ENCODE results near the gene ZBTB7B. TPM values are rescaled to one million over a fixed set of nuclear protein-coding genes. Genes with fewer than 3 reads are reported as not detected.
A peak's percentile ranks its signal among the peaks of the same experiment; 100 is the strongest.
"Not testable (repeated sequence)": the region's sequence is repeated elsewhere in the genome, so short reads cannot be mapped to it uniquely, and the experiment has no call there.

ZBTB7B gene
- total RNA-seq, 2 experiments from 2014 or later = 124 to 125 TPM

DNA sequence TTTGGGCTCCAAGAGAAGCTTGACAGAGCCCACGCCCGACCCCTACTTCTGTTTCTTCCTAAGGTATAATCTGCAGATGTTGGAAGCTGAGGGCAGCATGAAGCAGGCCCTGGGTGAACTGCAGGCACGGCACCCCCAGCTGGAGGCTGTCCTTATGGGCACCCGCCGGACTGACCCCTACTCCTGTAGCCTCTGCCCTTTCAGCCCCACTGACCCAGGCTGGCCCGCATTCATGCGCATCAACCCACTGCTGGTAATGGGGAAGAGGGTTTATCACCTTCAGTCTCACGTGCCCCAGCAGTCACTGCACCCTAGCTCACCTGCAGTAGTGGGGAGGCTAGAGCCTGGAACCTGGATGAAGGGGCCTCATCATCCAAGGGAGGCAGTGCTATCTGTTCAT is 12.3 kb upstream of the ZBTB7B start:
- peaks cover 14% of the 10 kb centered on the region for H3K4me1 Mint-ChIP-seq (ENCODE audit: low read depth)
- no peaks in the 10 kb centered on the region for H3K27me3 Mint-ChIP-seq
- no peak overlapping the region for H3K4me3 Mint-ChIP-seq
- no peak overlapping the region for H3K27ac Mint-ChIP-seq
- ChIA-PET CTCF (interaction anchor here (0.6 to 1.2 kb wide), 2 partner anchors 71 to 177 kb away, joined by 3 to 5 read pairs; no protein-coding TSS in a partner anchor), POLR2A (no interaction called here)
- H3K36me3 Mint-ChIP-seq = peaks cover 25% of the 10 kb centered on the region
- DNase-seq = no peak
- intact Hi-C loops (cut with micrococcal nuclease) = no loop called here
- H3K9me3 Mint-ChIP-seq = no peaks in the 10 kb centered on the region

DNA sequence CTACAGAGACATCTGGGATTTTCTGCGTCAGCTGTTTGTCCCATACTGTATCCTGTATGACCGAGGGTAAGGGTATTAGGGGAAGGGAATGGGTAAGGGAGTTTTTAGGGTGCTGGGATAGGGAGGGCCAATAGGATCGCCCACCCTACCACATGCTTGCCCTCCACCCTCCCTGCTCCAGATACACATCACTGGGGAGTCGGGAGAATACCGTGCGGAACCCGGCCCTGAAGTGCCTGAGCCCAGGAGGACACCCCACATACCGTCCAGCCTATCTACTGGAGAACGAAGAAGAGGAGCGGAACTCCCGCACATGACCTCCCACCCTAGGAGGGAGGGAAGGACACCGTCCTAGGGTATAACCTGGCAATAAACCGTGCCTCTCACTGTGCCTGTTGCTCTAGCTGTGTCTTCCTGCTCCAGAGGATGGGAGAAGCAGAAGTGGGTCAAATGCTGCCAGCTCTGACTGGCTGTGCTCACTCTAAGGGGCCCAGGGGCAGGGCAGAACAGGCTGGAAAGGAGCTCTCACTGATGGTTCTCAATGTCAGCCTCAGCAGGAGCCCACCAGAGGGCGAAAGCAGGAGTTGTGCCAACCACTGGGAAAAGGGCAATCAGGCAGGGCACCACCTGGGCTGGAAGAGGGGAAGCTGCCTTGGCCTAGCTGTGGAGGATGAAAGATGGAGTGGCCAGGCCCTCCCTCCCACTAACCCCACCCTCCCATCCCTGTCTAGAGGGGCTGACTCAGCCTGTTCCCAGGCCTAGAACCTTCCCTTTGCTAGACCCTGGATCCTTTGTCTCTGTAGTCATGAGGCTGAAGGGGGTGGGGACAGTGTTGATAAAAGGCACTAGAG is 9.7 kb upstream of the ZBTB7B start:
- peaks cover 23% of the 10 kb centered on the region for H3K36me3 Mint-ChIP-seq
- no peaks in the 10 kb centered on the region for H3K27me3 Mint-ChIP-seq
- POLR2A ChIA-PET = interaction anchor here (0.6 to 5.0 kb wide), 8 partner anchors 8 to 23 kb away, joined by 3 to 19 read pairs (median 4); partner anchors contain the start of genes CKS1B and FLAD1
- H3K27ac Mint-ChIP-seq = no peak overlapping the region
- peaks cover 21% of the 10 kb centered on the region for H3K4me1 Mint-ChIP-seq (ENCODE audit: low read depth)
- intact Hi-C loops (cut with micrococcal nuclease) = no loop called here
- CTCF ChIA-PET = interaction anchor here (1.1 to 9.4 kb wide), 4 partner anchors 9 to 92 kb away, joined by 3 to 144 read pairs (median 4); partner anchors contain the start of genes FLAD1 and PBXIP1
- no peaks in the 10 kb centered on the region for H3K9me3 Mint-ChIP-seq
- no peak overlapping the region for H3K4me3 Mint-ChIP-seq
- no peak for DNase-seq

DNA sequence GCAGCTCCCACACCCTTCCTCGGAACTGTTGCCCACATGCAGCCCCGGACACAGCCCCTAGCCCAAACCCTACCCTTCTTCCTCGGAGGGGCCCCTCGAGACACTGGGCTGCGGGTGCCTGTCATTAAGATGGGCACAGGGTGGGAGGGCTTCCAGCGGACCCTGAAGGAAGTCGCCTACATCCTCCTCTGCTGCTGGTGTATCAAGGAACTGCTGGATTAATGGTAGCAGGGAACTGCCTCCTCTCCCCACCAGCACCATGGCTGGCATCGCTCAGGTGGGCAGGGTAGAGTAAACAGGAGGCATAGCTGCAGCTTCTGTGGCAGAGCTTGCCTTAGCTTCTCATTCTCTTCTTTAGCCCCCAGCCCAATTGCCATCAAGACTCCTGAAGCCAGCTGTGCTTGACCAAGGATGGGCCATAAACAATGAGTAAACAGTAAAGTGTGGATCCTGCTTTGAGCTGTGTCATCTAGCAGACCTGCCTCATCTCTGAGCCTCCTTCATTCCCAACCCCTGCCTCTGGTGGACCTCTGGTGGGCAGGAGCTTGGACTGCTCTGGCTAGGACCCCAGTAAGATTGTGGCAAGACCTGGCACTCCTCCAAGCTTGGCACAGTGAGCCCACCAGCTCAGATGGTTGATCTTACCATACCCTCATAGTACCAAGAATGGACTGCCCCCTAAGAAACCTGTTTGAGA is 8.9 kb upstream of the ZBTB7B start, which contains the start of gene LENEP:
Gene LENEP, plus strand, starts transcription at position 15 of the 697 bp plus-strand sequence. Its CDS starts 22 bp downstream, at position 37.
- H3K36me3 Mint-ChIP-seq = peaks cover 17% of the 10 kb centered on the region
- CTCF ChIA-PET = interaction anchor here (1.1 to 9.4 kb wide), 6 partner anchors 10 to 91 kb away, joined by 3 to 144 read pairs (median 6); partner anchors contain the start of genes FLAD1 and PBXIP1
- no peaks in the 10 kb centered on the region for H3K9me3 Mint-ChIP-seq
- peaks cover 19% of the 10 kb centered on the region for H3K4me1 Mint-ChIP-seq (ENCODE audit: low read depth)
- H3K27ac Mint-ChIP-seq = no peak within 1 kb of the TSS
- intact Hi-C loops (cut with micrococcal nuclease) = no loop called here
- no peak for DNase-seq
- no peaks in the 10 kb centered on the region for H3K27me3 Mint-ChIP-seq
- H3K4me3 Mint-ChIP-seq = no peak within 1 kb of the TSS
- POLR2A ChIA-PET = interaction anchor here (0.6 to 5.0 kb wide), 8 partner anchors 9 to 644 kb away, joined by 3 to 19 read pairs (median 4); partner anchors contain the start of genes CKS1B, FLAD1 and PBXIP1

DNA sequence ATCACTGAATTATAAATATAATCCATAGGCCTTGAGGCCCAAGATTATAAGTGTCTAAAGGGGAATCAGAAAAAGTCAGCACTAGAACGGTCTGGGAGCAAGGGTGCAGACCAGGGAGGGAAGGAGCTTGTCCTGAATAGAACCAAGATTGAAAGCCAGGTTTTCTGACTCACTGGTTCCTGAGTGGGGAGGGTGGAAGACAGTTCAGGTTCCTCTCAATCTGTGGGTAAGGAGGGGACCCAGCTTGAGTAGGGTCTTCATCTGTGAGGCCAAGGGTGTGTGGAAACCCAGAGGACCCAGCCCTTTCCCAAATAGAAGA is 8.4 kb upstream of the ZBTB7B start:
- POLR2A ChIA-PET = interaction anchor here (0.6 to 5.0 kb wide), 8 partner anchors 10 to 643 kb away, joined by 3 to 19 read pairs (median 4); partner anchors contain the start of genes CKS1B, FLAD1 and PBXIP1
- H3K4me3 Mint-ChIP-seq = no peak overlapping the region
- no peak for DNase-seq
- CTCF ChIA-PET = interaction anchor here (0.9 to 9.4 kb wide), 6 partner anchors 11 to 91 kb away, joined by 3 to 144 read pairs (median 6); partner anchors contain the start of genes FLAD1 and PBXIP1
- H3K27ac Mint-ChIP-seq = no peak overlapping the region
- no peaks in the 10 kb centered on the region for H3K27me3 Mint-ChIP-seq
- peaks cover 12% of the 10 kb centered on the region for H3K36me3 Mint-ChIP-seq
- H3K9me3 Mint-ChIP-seq = no peaks in the 10 kb centered on the region
- intact Hi-C loops (cut with micrococcal nuclease) = no loop called here
- peaks cover 19% of the 10 kb centered on the region for H3K4me1 Mint-ChIP-seq (ENCODE audit: low read depth)

DNA sequence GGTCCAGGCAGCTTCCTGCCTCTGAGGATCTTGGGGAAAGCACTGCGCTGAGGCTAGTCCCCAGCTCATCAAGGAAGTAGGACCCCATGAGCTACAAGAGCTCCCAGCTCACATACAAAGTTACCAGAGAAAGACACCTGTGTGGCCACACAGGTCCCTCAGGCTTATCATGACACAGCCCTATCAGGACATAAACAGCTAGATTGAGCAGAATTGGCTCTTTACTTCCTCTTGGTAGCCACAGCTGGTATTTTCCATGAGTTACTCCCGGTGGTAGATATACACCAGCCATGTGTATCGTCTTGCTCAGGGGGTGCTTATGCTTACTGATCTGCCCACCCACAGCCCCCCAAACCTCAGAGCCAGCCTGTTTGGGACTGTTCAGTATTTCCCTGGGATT is 8.0 kb upstream of the ZBTB7B start:
- no peak for DNase-seq
- ChIA-PET CTCF (interaction anchor here (0.9 to 9.4 kb wide), 5 partner anchors 11 to 67 kb away, joined by 3 to 144 read pairs (median 7); partner anchors contain the start of genes FLAD1 and PBXIP1), POLR2A (interaction anchor here (0.6 to 5.0 kb wide), 7 partner anchors 10 to 643 kb away, joined by 3 to 19 read pairs (median 4); partner anchors contain the start of genes CKS1B, FLAD1 and PBXIP1)
- Mint-ChIP-seq H3K27ac (no peak overlapping the region), H3K4me3 (no peak overlapping the region), H3K9me3 (no peaks in the 10 kb centered on the region), H3K36me3 (peaks cover 12% of the 10 kb centered on the region), H3K4me1 (ENCODE audit: low read depth) (peaks cover 20% of the 10 kb centered on the region), H3K27me3 (no peaks in the 10 kb centered on the region)
- intact Hi-C loops (cut with micrococcal nuclease) = no loop called here

DNA sequence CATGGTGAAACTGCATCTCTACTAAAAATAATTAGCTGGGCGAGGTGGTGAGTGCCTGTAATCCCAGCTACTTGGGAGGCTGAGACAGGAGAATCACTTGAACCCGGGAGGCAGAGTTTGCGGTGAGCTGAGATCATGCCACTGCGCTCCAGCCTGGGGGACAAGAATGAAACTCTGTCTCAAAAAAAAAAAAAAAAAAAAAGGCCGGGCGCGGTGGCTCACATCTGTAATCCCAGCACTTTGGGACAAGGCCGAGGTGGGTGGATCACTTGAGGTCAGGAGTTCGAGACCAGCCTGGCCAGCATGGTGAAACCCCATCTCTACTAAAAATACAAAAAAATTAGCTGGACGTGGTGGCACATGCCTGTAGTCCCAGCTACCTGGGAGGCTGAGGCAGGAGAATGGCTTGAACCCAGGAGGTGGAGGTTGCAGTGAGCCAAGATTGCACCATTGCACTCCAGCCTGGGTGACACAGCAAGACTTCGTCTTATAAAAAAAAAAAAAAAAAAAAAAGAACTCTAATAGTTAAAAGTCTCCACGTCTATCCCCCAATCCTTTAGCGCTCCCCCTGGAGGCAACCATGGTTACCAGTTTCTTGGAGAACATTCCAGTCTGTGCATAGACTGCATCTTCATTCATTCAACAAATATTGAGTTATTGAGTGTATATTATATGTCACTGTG is 7.2 kb upstream of the ZBTB7B start:
- intact Hi-C loops (cut with micrococcal nuclease); DNase-seq; H3K27me3 Mint-ChIP-seq; H3K9me3 Mint-ChIP-seq; H3K36me3 Mint-ChIP-seq; H3K4me3 Mint-ChIP-seq; H3K27ac Mint-ChIP-seq: not testable (repeated sequence)
- peaks cover 24% of the 10 kb centered on the region for H3K4me1 Mint-ChIP-seq (ENCODE audit: low read depth)
- ChIA-PET CTCF (interaction anchor here (0.7 to 9.4 kb wide), 9 partner anchors 8 to 326 kb away, joined by 3 to 144 read pairs (median 3); partner anchors contain the start of genes CKS1B, FLAD1, PBXIP1 and SHC1), POLR2A (interaction anchor here (1.8 to 5.0 kb wide), 2 partner anchors 10 to 21 kb away, joined by 6 to 19 read pairs; no protein-coding TSS in a partner anchor)

DNA sequence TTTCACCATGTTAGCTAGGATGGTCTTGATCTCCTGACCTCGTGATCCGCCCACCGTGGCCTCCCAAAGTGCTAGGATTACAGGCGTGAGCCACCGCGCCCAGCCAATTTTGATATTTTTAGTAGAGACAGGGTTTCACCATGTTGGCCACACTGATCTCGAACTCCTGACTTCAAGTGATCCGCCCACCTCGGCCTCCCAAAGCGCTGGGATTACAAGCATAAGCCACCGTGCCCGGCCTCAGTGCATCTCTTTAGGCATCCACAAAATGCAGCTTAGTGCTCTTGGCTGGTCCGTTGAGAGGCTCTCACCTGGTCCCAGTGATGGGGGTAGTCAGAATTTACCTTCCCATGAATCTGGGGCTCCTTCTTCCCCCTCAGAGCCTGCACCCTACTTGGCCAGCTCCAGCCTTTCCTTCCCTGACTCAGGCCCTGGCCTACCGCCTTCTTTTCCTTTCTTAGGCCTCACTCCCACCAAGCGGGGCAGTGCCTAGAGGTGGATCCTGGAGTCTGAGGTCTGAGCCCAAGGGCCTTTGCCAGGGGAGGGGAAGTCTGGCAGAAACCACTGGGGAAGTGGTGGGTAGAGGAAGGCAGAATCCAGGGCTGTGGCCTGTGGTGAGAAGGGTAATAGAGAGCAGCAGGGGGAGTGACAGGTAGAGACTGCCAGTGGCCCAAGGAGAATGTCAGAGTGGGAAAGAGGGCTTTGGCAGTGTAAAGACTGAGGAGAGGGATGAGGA is 5.5 kb upstream of the ZBTB7B start:
- Mint-ChIP-seq H3K27me3 (no peaks in the 10 kb centered on the region), H3K9me3 (no peaks in the 10 kb centered on the region), H3K27ac (peak overlapping the region; percentile 14), H3K4me3 (no peak overlapping the region), H3K4me1 (ENCODE audit: low read depth) (peaks cover 24% of the 10 kb centered on the region), H3K36me3 (peaks cover 2% of the 10 kb centered on the region)
- ChIA-PET POLR2A (interaction anchor here (0.9 to 5.0 kb wide), 4 partner anchors 11 to 19 kb away, joined by 3 to 35 read pairs (median 12); partner anchors contain the start of gene FLAD1), CTCF (interaction anchor here (1.1 to 9.4 kb wide), 11 partner anchors 10 to 90 kb away, joined by 3 to 144 read pairs (median 5); partner anchors contain the start of genes CKS1B, FLAD1, PBXIP1 and PYGO2)
- no peak for DNase-seq
- intact Hi-C loops (cut with micrococcal nuclease) = no loop called here

DNA sequence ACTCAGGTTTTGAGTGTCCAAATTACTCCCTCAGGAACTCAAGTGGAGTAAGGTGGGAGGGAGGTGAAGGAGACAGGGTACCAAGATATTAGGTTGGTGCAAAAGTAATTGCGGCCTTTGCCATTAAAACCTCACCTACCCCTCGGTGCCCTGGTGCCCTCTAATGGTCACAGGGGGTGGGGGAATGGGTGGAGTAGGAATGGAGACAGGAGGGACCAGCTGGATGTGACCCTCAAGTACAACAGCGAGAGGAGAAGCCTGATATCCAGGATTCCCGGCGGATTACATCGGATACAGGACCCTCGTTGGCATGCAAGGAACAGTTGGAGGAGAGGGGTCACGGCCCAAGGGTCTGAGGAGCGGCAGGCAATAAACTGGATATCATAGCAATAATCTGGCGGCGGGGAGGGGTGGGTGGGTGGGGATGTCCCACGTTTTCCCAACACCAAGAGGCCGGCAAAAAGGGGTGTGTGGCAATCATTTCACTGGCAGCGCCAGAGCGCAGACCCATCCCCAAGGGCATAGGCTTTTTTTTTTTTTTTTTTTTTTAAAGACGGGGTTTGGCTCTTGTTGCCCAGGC is 4.3 kb upstream of the ZBTB7B start:
- peaks cover 4% of the 10 kb centered on the region for H3K36me3 Mint-ChIP-seq
- no peaks in the 10 kb centered on the region for H3K9me3 Mint-ChIP-seq
- no peak for DNase-seq
- H3K4me1 Mint-ChIP-seq (ENCODE audit: low read depth) = peaks cover 24% of the 10 kb centered on the region
- peak overlapping the region; percentile 56 for H3K4me3 Mint-ChIP-seq
- no peaks in the 10 kb centered on the region for H3K27me3 Mint-ChIP-seq
- POLR2A ChIA-PET = interaction anchor here (0.8 to 4.2 kb wide), 9 partner anchors 10 to 328 kb away, joined by 3 to 35 read pairs (median 11); partner anchors contain the start of genes CKS1B, FLAD1 and PBXIP1
- CTCF ChIA-PET = interaction anchor here (0.6 to 9.4 kb wide), 23 partner anchors 10 to 438 kb away, joined by 3 to 144 read pairs (median 9); partner anchors contain the start of genes CKS1B, FLAD1, PBXIP1 and PMVK
- H3K27ac Mint-ChIP-seq = peak overlapping the region; percentile 66
- intact Hi-C loops (cut with micrococcal nuclease) = no loop called here

DNA sequence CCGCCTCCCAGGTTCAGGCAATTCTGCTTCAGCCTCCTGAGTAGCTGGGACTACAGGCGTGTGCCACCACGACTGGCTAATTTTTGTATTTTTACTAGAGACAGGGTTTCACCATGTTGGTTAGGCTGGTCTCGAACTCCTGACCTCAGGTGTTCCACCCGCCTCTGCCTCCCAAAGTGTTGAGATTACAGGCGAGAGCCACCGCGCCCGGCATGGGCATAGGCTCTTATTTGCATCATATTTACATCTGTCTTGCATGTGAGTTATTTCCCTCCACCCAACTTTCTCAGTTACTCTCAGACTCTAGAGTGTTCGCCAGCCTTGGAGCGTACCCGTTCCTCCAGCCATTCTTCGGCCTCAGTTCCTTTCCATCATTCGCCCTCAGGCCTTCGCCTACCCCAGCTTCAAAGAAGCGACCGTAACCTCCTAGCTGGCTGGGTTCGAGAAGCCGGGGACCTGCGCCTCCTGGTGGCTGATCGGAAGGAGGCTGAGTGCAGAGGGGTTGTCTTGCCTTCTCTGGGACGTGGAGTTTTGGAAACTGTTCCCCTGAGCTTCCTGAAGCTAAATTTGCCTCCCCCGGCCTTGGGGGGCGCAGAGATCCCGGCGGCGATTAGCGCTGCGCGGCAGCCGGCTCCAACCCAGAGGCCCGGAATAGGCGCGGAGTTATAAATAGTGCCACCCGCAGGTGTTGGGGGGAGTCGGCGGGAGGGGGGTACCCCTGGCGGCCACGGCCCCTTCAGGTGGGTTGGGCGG is 3.6 kb upstream of the ZBTB7B start:
- CTCF ChIA-PET = interaction anchor here (0.6 to 9.4 kb wide), 23 partner anchors 10 to 439 kb away, joined by 3 to 144 read pairs (median 9); partner anchors contain the start of genes CKS1B, FLAD1, KRTCAP2 and PBXIP1
- DNase-seq = peak; percentile 87
- POLR2A ChIA-PET = interaction anchor here (0.8 to 4.2 kb wide), 10 partner anchors 9 to 329 kb away, joined by 3 to 35 read pairs (median 11); partner anchors contain the start of genes CKS1B, FLAD1, PBXIP1 and PYGO2
- peak overlapping the region; percentile 94 for H3K4me3 Mint-ChIP-seq
- H3K4me1 Mint-ChIP-seq (ENCODE audit: low read depth) = peaks cover 24% of the 10 kb centered on the region
- peaks cover 8% of the 10 kb centered on the region for H3K36me3 Mint-ChIP-seq
- H3K27me3 Mint-ChIP-seq = no peaks in the 10 kb centered on the region
- no peaks in the 10 kb centered on the region for H3K9me3 Mint-ChIP-seq
- intact Hi-C loops (cut with micrococcal nuclease) = no loop called here
- H3K27ac Mint-ChIP-seq = peak overlapping the region; percentile 85

All from activated CD4-positive, alpha-beta memory T cell treated with anti-CD3 and anti-CD28 coated beads for 36 hours (primary cell).